Measurements from ENCODE around the gene SACM1L.

GRCh38 chr3:45667569-45667934 is 21.6 kb upstream of the SACM1L start:
- TF ChIP-seq CTCF (IDR thresholded peaks at IDR 0.05) (no peak), POLR2A (IDR thresholded peaks at IDR 0.05) (no peak)

Measured in body of pancreas (tissue), 4 donors.